Measurements from ENCODE around the gene PTGR3. TPM values are rescaled to one million over a fixed set of nuclear protein-coding genes. Genes with fewer than 3 reads are reported as not detected.

Gene PTGR3
- total and polyA plus RNA-seq, 2 donors from 2014 or later = 21.1 to 36.8 TPM

DNA sequence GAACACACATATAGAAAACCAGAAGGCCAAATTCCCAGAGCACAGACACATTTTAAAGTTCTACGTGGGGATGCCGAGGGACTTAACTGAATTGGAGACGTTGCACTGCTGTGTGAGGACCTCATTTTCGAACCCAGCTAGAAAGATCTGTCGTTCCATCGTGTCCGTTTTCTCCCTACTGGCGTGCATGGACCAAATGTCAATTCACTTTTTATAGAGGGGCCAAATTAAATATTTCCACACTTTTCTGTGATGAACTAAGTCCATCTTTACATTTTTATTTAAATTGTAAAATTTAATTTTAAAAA, 966 bp upstream of the PTGR3 start:
- H3K9me3 ChIP-seq (ENCODE audit: control insufficient read depth in 2 of 3, insufficient read depth in 1 of 3, low read length in 3 of 3) = no peaks in the 10 kb centered on the region
- H3K9ac ChIP-seq (ENCODE audit: low read length in 3 of 3) = peak overlapping the region; percentile 56 to 76 (median 72)
- peak overlapping the region; percentile 78 to 87 (median 84) for H3K4me3 ChIP-seq (ENCODE audit: low read length in 3 of 3)
- H3K27me3 ChIP-seq (ENCODE audit: control insufficient read depth, insufficient read depth, low read length) = no peaks in the 10 kb centered on the region
- peak overlapping the region; percentile 96 for H3K27ac ChIP-seq (ENCODE audit: low read depth in 2 of 2, low read length in 2 of 2)
- H3K36me3 ChIP-seq (ENCODE audit: control insufficient read depth in 2 of 3, insufficient read depth in 3 of 3, low read length in 3 of 3) = no peaks in the 10 kb centered on the region
- peaks cover 3 to 27% (median 19%) of the 10 kb centered on the region in 3 donors for H3K4me1 ChIP-seq (ENCODE audit: control insufficient read depth in 2 of 3, insufficient read depth in 2 of 3, low read depth in 1 of 3, low read length in 3 of 3)
- TF ChIP-seq, protein P1, sequence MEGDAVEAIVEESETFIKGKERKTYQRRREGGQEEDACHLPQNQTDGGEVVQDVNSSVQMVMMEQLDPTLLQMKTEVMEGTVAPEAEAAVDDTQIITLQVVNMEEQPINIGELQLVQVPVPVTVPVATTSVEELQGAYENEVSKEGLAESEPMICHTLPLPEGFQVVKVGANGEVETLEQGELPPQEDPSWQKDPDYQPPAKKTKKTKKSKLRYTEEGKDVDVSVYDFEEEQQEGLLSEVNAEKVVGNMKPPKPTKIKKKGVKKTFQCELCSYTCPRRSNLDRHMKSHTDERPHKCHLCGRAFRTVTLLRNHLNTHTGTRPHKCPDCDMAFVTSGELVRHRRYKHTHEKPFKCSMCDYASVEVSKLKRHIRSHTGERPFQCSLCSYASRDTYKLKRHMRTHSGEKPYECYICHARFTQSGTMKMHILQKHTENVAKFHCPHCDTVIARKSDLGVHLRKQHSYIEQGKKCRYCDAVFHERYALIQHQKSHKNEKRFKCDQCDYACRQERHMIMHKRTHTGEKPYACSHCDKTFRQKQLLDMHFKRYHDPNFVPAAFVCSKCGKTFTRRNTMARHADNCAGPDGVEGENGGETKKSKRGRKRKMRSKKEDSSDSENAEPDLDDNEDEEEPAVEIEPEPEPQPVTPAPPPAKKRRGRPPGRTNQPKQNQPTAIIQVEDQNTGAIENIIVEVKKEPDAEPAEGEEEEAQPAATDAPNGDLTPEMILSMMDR (IDR thresholded peaks at IDR 0.05; ENCODE audit: borderline replicate concordance, extremely low read depth, insufficient read depth) = no peak
- FAIRE-seq = no peak
- no peak for DNase-seq
- intact Hi-C loops (cut with DNase I) = no loop called here

DNA sequence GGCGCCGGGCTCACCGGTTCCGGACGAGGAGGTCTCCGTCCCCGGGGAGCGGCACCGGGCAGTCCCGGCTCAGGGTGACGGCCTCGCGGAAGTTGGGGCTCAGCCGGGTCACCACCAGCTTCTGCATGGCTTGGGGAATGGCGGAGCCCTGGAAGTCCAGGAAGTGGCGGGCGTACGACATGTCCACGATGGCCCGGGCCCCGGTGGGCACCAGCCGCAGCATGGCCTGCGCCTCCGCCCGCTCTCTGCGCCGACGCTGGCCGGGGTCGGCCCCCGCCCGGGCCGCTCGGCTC, 157 bp downstream of the PTGR3 start:
- Histone ChIP-seq H3K4me3 (ENCODE audit: low read length in 3 of 3) (peak overlapping the region; percentile 33 to 87 (median 76)), H3K9me3 (ENCODE audit: control insufficient read depth in 2 of 3, insufficient read depth in 1 of 3, low read length in 3 of 3) (no peaks in the 10 kb centered on the region), H3K27me3 (ENCODE audit: control insufficient read depth, insufficient read depth, low read length) (no peaks in the 10 kb centered on the region), H3K27ac (ENCODE audit: low read depth in 2 of 2, low read length in 2 of 2) (peak overlapping the region; percentile 96), H3K4me1 (ENCODE audit: control insufficient read depth in 2 of 3, insufficient read depth in 2 of 3, low read depth in 1 of 3, low read length in 3 of 3) (peaks cover 3 to 21% (median 13%) of the 10 kb centered on the region in 3 donors), H3K36me3 (ENCODE audit: control insufficient read depth in 2 of 3, insufficient read depth in 3 of 3, low read length in 3 of 3) (no peaks in the 10 kb centered on the region), H3K9ac (ENCODE audit: low read length in 3 of 3) (peak overlapping the region in 2 of 3 donors; percentile 77 to 83)
- no peak for FAIRE-seq
- no peak for DNase-seq
- intact Hi-C loops (cut with DNase I) = no loop called here
- TF ChIP-seq, protein P1 (IDR thresholded peaks at IDR 0.05; ENCODE audit: borderline replicate concordance, extremely low read depth, insufficient read depth) = no peak

DNA sequence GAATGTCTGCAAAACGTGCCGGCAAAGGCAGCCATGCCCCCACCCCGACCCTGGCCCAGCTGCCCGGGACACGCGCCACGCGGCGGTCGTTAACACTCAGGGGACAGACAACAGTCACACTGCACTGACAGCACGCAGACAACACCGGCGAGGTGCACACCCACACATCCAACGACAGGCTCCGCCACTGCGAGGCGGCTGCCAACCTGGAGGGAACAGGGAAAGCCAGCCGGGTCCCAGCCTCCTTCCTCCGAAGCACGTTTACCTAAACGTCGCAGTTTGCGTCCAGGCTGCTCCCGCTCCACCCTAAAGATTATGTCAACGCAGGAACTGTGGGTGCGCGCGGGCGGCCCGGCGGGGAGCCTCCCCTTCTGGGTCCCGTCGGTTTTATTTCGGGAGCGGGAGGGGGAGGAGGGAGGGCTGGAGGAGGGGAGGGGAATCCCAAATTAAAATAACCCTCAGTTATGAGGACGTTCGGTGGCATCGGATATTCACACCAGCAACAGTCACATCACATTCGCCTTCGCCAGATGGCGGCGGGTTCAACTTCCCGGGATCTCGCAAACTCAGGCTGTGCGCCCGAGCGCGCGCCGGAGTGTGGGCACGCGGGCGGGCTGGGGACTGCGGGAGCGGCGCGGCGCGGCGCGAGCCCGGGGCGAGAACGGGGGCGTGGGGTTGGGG, 644 bp downstream of the PTGR3 start:
- DNase-seq (peak; percentile 57 to 85 (median 73)), FAIRE-seq (no peak)
- TF ChIP-seq, protein P1 (IDR thresholded peaks at IDR 0.05; ENCODE audit: borderline replicate concordance, extremely low read depth, insufficient read depth) = no peak
- H3K4me1 ChIP-seq (ENCODE audit: control insufficient read depth in 2 of 3, insufficient read depth in 2 of 3, low read depth in 1 of 3, low read length in 3 of 3) = peaks cover 3 to 17% (median 11%) of the 10 kb centered on the region in 3 donors
- H3K36me3 ChIP-seq (ENCODE audit: control insufficient read depth in 2 of 3, insufficient read depth in 3 of 3, low read length in 3 of 3) = no peaks in the 10 kb centered on the region
- peak overlapping the region; percentile 96 for H3K27ac ChIP-seq (ENCODE audit: low read depth in 2 of 2, low read length in 2 of 2)
- no peaks in the 10 kb centered on the region for H3K9me3 ChIP-seq (ENCODE audit: control insufficient read depth in 2 of 3, insufficient read depth in 1 of 3, low read length in 3 of 3)
- intact Hi-C loops (cut with DNase I) = no loop called here
- peak overlapping the region; percentile 73 to 87 (median 83) for H3K9ac ChIP-seq (ENCODE audit: low read length in 3 of 3)
- H3K27me3 ChIP-seq (ENCODE audit: control insufficient read depth, insufficient read depth, low read length) = no peaks in the 10 kb centered on the region
- peak overlapping the region; percentile 76 to 87 (median 81) for H3K4me3 ChIP-seq (ENCODE audit: low read length in 3 of 3)

Measured in kidney (tissue), 14 donors.